HG03139 (cell line): ENCODE data around the gene CHD6.

Experiments used
- ATAC-seq: cut with Tn5 transposase; IDR thresholded peaks from one replicate; pipeline ENCODE4 v1.9.1; 2021; ENCODE audit not compliant: unreplicated experiment

Gene CHD6

DNA sequence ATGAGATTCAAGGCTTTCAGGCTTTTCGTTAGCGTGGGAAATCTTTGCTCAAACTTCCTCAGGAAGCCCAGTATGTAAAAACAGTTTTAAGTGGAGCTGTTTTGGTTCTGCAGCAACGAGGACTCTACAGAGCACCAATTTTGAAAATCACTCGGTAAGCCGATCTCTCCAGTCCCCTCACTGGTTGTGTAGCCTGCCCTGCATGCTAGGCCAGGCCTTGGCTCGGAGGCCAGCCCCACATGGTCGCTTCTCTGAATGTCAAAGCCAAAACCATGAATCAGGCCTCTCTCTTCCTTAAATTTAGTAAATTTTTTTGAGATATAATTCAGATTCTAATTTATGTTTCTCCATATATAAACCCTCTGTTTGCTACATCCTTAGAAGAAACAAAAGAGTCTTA is 108.0 kb downstream of the CHD6 start:
- no peak for ATAC-seq

GRCh38 chr20:41509316-41510200 is 108.6 kb downstream of the CHD6 start:
- ATAC-seq, result no peak

GRCh38 chr20:41508335-41508734 is 109.8 kb downstream of the CHD6 start:
- no peak for ATAC-seq

DNA sequence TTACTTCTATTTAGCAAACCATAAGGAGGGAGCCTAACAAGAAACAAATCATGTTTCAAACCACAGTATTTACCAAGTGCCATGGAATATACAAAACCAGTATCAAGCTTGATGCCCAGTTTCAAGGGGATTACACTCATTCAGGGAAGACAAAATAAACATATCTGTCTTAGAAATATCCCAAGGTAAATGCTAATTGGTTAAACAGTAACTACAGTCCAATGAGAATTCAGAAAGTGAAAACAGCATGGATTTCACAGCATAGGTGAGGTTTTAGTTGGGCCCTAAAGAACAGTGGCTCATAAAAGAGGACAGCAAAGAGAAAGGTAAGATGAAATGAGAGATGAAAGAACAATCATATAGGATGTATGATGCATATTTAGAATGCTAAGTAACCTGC is 110.3 kb downstream of the CHD6 start:
- ATAC-seq, result no peak

GRCh38 chr20:41507436-41507835 is 110.7 kb downstream of the CHD6 start:
- no peak for ATAC-seq

DNA sequence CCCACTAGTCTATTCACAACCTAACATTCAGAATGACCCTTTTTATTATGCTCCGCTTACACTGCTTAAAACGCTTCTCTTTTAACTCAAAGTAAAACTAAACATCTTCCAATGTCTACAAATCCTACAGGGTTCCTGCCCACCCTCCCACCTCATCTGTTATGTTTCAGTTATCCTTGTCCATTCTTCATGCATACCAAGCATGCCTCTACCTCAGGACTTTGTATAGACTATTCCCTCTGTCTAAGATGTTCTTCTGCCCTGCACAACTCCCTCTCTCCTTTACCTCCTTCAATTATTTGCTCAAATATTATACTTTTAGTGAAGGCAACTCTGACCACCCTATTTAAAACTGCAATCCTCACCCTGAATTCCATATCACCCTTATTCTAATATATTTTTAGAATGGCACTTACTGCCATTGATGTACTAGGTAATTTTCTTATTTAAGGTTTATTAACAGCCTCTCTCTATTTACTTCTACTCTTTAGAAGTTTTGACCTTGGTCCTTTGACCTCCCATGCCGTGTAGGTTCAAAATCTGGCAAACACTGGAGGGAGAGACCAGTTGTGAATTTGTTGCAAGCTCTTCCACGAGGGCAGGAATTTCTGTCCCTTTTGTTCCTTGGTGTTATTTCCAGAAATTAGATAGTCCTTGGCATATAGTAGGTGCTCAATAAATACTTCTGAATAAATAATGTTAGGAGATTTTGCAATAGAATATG is 111.8 kb downstream of the CHD6 start:
- ATAC-seq, result no peak

DNA sequence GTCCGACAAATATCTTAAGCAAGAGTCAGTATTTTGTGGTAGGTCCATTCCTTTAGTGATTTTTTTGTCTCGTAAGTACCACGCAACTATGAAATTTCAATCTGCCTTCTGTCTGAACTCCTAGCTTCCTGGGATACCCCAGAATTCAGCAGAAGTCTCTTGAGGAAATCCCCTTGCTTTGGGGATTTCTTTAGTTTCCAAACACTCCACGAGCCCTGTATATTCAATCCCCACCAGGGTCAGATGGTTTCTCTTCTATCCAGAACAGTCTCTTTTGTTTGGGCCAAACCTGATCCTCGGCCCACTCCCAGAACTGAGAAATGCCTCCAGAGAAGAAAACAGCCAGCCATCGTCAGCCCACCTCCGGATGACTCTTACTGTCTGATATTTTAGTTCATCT is 113.0 kb downstream of the CHD6 start:
- no peak for ATAC-seq

DNA sequence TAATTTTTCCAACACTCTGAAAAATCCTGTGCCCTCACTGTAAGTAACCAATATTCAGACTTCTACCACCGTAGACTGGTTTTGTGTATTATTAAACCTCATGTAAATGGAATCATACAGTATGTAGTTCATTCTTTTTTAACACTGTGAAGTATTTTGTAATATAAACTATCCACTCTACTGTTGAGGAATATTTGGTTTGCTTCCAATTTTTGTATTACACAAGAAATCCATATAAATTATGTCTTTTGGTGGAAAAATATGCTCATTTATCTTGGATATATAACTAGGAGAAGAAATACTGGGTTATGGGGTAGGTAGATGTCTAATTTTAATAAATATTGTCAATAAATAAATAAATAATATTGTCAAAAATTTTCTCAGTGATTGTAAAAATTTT is 116.8 kb downstream of the CHD6 start:
- ATAC-seq, result no peak

DNA sequence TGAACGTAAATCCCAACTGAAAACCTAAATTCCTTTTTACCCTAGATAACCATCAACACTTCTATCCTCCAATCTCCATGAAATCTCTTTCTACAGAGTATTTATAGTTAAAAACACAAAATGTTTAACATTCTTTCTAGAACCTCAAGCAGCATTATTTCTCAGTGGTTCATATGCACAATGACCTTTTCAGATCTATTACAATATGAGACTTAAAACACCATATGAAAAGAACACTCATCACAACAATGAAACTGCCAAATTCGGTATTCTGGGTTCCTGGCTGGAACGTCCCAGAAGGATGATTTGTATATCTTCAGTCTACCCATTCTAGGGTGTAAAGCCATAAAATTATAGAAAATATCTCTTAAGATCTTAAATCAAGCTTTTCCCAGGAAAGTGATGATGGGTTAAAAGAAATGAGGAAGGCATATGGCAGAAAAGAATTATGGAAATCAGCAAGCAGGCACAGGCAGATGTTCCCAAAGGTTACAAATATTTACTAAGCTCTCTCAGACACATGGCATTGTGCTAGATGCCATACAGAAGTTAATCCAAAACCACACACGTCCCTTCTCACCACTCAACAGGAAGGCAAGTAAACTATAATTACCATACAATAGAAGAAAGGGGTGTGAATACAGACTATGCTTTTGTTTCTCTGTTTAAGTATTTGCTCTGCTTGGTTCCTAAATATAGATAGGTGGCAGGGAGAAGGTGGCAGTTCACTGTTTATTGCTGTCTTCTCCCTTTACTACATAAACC is 118.0 kb downstream of the CHD6 start:
- no peak for ATAC-seq

DNA sequence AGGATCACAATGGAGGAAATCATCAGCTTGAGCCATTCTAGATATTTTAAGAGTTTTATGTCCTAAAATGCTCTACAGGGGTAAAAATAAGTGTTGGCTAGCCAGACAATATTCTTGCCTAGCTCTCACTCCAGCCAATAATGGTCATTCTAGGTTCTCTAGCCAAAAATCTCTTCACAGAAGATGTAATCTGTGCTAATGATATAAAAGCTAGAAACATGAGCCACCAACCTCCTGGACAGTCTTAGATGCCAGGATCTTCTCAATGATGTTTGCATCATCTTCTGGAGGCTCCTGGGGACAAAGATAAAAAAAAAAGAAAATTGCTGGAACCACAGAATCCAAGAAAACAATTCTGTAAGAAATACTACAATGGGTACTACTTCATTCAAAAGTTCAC is 119.1 kb downstream of the CHD6 start:
- no peak for ATAC-seq

DNA sequence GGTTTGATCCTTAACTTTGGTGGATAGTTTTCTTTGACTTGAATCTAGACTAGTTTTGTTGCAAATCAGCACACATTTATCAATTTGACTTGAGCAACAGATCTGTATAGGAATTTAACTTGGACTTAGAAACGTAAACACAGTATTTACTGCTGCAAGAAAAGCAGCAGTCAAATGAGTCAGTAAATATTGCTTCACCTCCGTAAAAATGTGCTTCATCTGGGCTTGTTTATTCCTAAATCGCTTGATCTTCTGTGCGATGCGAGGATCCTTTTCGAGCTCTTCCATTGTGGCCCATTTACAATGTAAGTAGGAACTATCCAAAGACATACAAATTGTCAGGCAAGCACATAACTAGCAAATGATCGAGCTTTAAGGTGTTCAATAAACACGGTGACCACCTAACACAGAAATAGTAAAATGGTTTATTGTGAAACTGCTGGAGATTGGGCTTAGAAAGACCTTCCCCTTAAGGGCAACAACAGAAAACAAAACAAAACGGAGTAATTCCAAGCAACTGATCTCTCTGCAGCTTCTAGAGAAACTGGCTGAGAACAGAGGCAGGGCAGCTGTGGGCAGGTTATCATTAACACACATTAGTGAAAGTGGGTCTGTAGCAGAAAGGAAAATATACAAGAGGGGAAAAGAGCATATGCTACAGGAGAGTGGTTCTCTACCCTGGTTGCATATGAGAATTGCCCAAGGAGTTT is 120.8 kb downstream of the CHD6 start:
- ATAC-seq, result no peak

- no peak for ATAC-seq
Observed at GRCh38 chr20:41494451-41494850, 123.7 kb downstream of the CHD6 start.

- ATAC-seq, result no peak
Observed at GRCh38 chr20:41483553-41483930, 134.6 kb downstream of the CHD6 start.

DNA sequence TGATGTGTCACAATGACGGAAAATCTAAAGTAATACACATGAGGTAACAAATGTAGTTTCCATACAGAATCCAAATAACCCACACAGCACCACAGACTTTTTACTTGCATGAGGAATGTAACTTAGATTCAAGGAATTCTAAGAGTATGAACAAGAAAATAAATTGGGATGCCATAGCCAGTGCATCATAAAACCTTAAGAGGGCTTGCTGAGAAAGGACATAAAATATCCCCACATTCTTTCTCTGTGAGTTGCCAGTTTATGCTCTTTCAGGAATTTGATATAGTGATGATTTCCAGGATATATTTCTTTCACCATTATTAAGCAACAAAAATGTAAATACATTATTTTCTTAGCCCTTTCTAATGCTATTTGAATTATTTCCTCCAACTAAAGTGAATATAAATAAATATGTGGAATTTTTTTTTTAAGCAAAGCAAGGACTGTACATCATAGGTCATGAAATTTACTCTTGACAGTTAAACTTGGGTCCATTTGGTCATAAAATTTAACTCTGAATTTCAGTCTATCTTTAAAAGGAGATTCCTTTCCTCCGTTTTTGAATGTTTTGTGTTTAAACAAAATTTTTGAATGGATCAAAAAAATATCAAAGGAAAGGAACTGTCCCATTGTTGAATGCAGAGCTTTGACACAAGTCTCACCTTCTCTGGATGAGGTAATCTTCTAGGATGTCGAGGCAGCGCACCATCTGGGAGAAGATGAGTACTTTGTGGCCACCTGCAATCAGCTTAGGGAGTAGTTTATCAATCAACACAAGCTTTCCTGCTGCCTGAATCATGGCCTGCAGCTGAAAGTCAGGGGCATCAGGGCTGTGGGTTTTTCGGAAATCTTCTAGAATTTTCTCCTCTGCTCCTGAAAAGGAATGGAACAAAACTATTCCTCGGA is 135.3 kb downstream of the CHD6 start:
- no peak for ATAC-seq

GRCh38 chr20:41480054-41480770 is 138.0 kb downstream of the CHD6 start:
- ATAC-seq, result no peak

GRCh38 chr20:41479113-41479512 is 139.1 kb downstream of the CHD6 start:
- ATAC-seq, result no peak

DNA sequence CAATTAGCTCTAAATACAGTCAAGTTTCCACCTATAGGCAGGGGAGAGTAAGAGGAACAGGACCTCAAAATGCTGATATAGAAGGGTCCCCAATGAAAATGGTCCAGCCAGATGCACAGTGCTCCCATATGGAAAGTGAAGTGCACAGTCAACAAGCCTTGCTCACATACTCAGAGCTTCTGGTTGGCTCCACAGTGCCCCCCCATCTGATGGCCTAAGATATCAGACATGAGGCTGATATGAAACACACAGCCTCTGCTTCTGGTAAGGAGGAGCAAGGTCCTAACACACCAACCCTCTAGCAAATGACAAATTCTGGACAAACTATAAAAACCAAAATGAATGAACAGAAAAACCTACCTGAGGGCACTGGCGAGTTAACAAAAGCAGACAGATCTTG is 140.2 kb downstream of the CHD6 start:
- no peak for ATAC-seq

GRCh38 chr20:41476446-41476845 is 141.7 kb downstream of the CHD6 start:
- no peak for ATAC-seq

DNA sequence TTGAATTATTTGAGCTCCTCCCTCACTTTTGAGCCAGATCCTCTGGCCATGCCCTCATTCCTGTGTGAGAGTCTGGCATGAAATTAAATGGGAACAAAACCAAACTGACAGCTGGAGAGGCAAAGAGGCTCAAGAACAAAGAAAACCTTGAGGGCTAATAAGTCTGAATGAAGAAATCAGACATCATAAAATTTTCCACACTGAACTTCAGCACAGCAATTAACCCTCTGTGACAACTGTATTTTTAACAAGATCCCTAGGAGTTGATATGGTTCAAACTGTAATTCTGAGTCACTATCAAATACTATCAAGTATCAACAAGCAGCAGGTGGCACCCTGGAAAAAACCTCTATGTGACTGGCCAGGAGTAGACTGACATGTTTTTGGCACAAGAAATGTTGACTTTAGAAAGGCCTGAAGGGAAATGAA is 142.2 kb downstream of the CHD6 start:
- no peak for ATAC-seq
